Spleen (tissue), 7 donors: ENCODE data around the gene LDLRAD4.

Experiments used
- CTCF ChIP-seq, 11 experiments: fragments of 200-600 bp in 7 of 11; fragments of 450-650 bp in 4 of 11; sonication (generic) in 4 of 11; IDR thresholded peaks in 8 of 11; conservative IDR thresholded peaks in 3 of 11; 1 replicate in 7 of 11; 2 replicates in 4 of 11; pipeline versions ENCODE4 v1.4.0 to v1.8.0; 2016 to 2021; ENCODE audit warnings: antibody characterized with exemption in 11 of 11, inconsistent platforms in 4 of 11, mild to moderate bottlenecking in 1 of 11
- POLR2A ChIP-seq, 3 donors: fragments of 450-650 bp; IDR thresholded peaks; one replicate each; pipeline ENCODE4 v1.5.1; 2017; ENCODE audit warnings: antibody characterized with exemption in 3 of 3, mild to moderate bottlenecking in 1 of 3
- donor health status: DM: no; HTN: no; CAD: no; lungs with moderate emphysema.
- donor health status: DM: no; HTN: no; CAD: no.
- donor health status: DM: no; HTN: no; CAD: no.

GRCh38 chr18:13442451-13442850 is 223.9 kb downstream of the LDLRAD4 start:
- TF ChIP-seq POLR2A (IDR thresholded peaks at IDR 0.05) (no peak), CTCF (IDR thresholded peaks at IDR 0.05 in 8 of 11, conservative IDR thresholded peaks at IDR 0.05 in 3 of 11) (no peak)
